Keratinocyte (primary cell): ENCODE measurements around the gene TCERG1L.

Experiments used
- EZH2 ChIP-seq: IDR thresholded peaks from one replicate; pipeline ENCODE4 v1.6.1; 2012; ENCODE audit warnings: inconsistent platforms, mild to moderate bottlenecking, low read length, moderate library complexity
- TF ChIP-seq, protein P1 (sequence below), 3 experiments: IDR thresholded peaks in 1 of 3; conservative IDR thresholded peaks in 1 of 3; optimal IDR thresholded peaks in 1 of 3; 2 replicates in 2 of 3; 3 replicates in 1 of 3; pipeline versions ENCODE3 to v1.5.1; 2011; ENCODE audit warnings: low read length in 3 of 3, mild to moderate bottlenecking in 3 of 3, moderate library complexity in 2 of 3, control low read depth in 1 of 3, inconsistent platforms in 1 of 3; ENCODE audit not compliant: insufficient read depth in 2 of 3; ENCODE audit errors: extremely low read depth in 1 of 3

GRCh38 chr10:131086094-131086493, 225.4 kb downstream of the TCERG1L start:
- TF ChIP-seq, protein P1, sequence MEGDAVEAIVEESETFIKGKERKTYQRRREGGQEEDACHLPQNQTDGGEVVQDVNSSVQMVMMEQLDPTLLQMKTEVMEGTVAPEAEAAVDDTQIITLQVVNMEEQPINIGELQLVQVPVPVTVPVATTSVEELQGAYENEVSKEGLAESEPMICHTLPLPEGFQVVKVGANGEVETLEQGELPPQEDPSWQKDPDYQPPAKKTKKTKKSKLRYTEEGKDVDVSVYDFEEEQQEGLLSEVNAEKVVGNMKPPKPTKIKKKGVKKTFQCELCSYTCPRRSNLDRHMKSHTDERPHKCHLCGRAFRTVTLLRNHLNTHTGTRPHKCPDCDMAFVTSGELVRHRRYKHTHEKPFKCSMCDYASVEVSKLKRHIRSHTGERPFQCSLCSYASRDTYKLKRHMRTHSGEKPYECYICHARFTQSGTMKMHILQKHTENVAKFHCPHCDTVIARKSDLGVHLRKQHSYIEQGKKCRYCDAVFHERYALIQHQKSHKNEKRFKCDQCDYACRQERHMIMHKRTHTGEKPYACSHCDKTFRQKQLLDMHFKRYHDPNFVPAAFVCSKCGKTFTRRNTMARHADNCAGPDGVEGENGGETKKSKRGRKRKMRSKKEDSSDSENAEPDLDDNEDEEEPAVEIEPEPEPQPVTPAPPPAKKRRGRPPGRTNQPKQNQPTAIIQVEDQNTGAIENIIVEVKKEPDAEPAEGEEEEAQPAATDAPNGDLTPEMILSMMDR (optimal IDR thresholded peaks at IDR 0.05 in 1 of 3, IDR thresholded peaks at IDR 0.05 in 1 of 3, conservative IDR thresholded peaks at IDR 0.05 in 1 of 3; ENCODE audit: extremely low read depth in 1 of 3, insufficient read depth in 2 of 3, low read length in 3 of 3), result no peak
- no peak for TF ChIP-seq EZH2
